ENCODE data around the gene ZMIZ1.
A peak's percentile ranks its signal among the peaks of the same experiment; 100 is the strongest.

The ZMIZ1 gene

DNA sequence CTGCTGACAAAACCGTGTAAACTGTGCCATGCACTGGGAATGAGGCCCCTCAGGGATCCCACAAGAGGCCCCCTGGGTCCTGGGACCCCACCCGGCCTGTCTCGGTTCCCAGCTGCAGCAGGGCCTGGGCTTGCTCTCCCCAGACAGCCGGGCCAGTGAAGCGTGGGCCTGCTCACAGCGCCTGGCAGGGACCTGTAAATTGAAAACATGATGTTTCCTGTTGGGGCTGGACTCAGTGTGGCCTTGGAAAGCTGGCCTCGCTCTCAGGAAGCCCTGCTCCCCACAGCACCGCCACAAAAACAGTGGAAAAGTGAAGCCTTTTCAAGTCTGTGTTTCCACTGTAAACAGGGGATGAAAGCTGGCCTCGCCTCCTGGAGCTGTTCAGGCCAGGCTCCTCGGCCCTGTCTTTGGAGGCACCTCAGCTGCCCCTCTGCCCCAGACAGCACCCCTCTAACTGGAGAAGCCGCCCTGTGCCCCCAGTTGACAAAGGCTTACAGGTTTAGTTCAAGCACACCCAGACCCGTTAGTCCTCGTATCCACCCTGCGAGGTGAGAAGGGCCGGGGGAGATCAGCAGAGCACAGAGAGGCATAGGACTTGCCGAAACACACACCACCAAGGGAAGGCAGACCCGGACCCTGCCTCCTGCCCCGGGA is 108.3 kb downstream of the ZMIZ1 start:
- H4K91ac ChIP-seq (ENCODE audit: low read depth, low read length) = peak overlapping the region; percentile 21
- H2BK120ac ChIP-seq (ENCODE audit: insufficient read depth, low read length, poor library complexity) = peak overlapping the region; percentile 5
- no peaks in the 10 kb centered on the region for H3K27me3 ChIP-seq (ENCODE audit: insufficient read depth, low read length)
- H3K27ac ChIP-seq (ENCODE audit: low read depth, low read length) = no peak overlapping the region
- peak overlapping the region; percentile 14 for H3K14ac ChIP-seq (ENCODE audit: low read length)
- H4K8ac ChIP-seq (ENCODE audit: low read depth, low read length) = no peak overlapping the region
- no peak overlapping the region for H3K4me2 ChIP-seq (ENCODE audit: low read length)
- no peak overlapping the region for H2BK5ac ChIP-seq (ENCODE audit: low read depth, low read length, poor library complexity)
- no peak overlapping the region for H2AK5ac ChIP-seq (ENCODE audit: low read length)
- no peak overlapping the region for H4K12ac ChIP-seq (ENCODE audit: low read depth, low read length)
- no peak overlapping the region for H3K4ac ChIP-seq (ENCODE audit: low read depth, low read length)
- no peak overlapping the region for H3K4me3 ChIP-seq (ENCODE audit: low read depth, low read length)
- H3K9ac ChIP-seq (ENCODE audit: low read length) = no peak overlapping the region
- no CpG with 5 or more reads among the region's 18 CpGs for WGBS (ENCODE audit: extremely low coverage, insufficient coverage, insufficient read length)
- H3K79me1 ChIP-seq (ENCODE audit: low read length) = peaks cover 7% of the 10 kb centered on the region
- peak overlapping the region; percentile 66 for H3K18ac ChIP-seq (ENCODE audit: low read length)
- peaks cover 28 to 50% of the 10 kb centered on the region in 2 experiments for H3K4me1 ChIP-seq (ENCODE audit: control insufficient read depth in 1 of 2, insufficient read depth in 2 of 2, low read length in 2 of 2)
- H3K9me3 ChIP-seq (ENCODE audit: insufficient read depth, low read depth, low read length) = peaks cover 2% of the 10 kb centered on the region
- no peak for DNase-seq
- H3K36me3 ChIP-seq (ENCODE audit: control insufficient read depth in 1 of 2, insufficient read depth in 2 of 2, low read length in 2 of 2) = peaks cover 49 to 58% of the 10 kb centered on the region in 2 experiments
- H2BK12ac ChIP-seq (ENCODE audit: low read length) = no peak overlapping the region
- H3K23ac ChIP-seq (ENCODE audit: low read length) = no peak overlapping the region
- peaks cover 2% of the 10 kb centered on the region for H3K79me2 ChIP-seq (ENCODE audit: control insufficient read depth, insufficient read depth, low read length, poor library complexity)
- H2AFZ ChIP-seq (ENCODE audit: insufficient read depth, low read length, poor library complexity) = peak overlapping the region; percentile 30

DNA sequence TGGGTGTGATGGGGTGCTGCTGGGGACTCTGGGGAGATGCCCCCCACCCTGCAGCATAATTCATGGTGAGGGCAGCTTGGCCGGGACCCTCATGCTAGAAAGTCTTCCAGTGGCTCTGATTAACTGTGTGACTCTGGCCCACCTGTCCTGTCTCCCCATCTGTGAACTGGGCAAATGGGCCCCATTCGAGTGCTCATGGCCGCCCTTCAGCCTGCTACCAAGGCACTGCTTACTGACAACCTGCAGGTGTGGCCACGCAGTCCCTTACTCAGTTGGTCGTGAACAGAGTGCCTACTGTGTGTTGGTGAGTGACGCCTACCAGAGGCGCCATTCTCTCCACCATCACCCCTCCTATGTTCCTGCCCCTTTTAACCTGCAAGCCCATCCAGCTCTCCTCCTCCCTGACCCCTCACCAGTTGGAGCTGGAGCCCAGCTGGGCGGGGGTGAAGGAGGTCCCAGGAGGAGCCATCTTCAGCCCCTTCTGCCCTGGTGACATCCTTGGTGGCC is 109.4 kb downstream of the ZMIZ1 start:
- Histone ChIP-seq H2BK5ac (ENCODE audit: low read depth, low read length, poor library complexity) (no peak overlapping the region), H3K4ac (ENCODE audit: low read depth, low read length) (no peak overlapping the region), H3K9me3 (ENCODE audit: insufficient read depth, low read depth, low read length) (peaks cover 2% of the 10 kb centered on the region), H3K18ac (ENCODE audit: low read length) (peak overlapping the region; percentile 65), H2BK12ac (ENCODE audit: low read length) (no peak overlapping the region), H3K79me1 (ENCODE audit: low read length) (peaks cover 9% of the 10 kb centered on the region), H3K36me3 (ENCODE audit: control insufficient read depth in 1 of 2, insufficient read depth in 2 of 2, low read length in 2 of 2) (peaks cover 51 to 61% of the 10 kb centered on the region in 2 experiments), H3K79me2 (ENCODE audit: control insufficient read depth, insufficient read depth, low read length, poor library complexity) (peaks cover 2% of the 10 kb centered on the region), H4K91ac (ENCODE audit: low read depth, low read length) (peak overlapping the region; percentile 1), H2BK120ac (ENCODE audit: insufficient read depth, low read length, poor library complexity) (peak overlapping the region; percentile 31), H4K8ac (ENCODE audit: low read depth, low read length) (no peak overlapping the region), H3K4me2 (ENCODE audit: low read length) (peak overlapping the region; percentile 15), H2AK5ac (ENCODE audit: low read length) (peak overlapping the region; percentile 4), H3K27ac (ENCODE audit: low read depth, low read length) (no peak overlapping the region), H3K14ac (ENCODE audit: low read length) (peak overlapping the region; percentile 0), H3K27me3 (ENCODE audit: insufficient read depth, low read length) (no peaks in the 10 kb centered on the region), H3K23ac (ENCODE audit: low read length) (no peak overlapping the region), H3K4me3 (ENCODE audit: low read depth, low read length) (no peak overlapping the region), H3K4me1 (ENCODE audit: control insufficient read depth in 1 of 2, insufficient read depth in 2 of 2, low read length in 2 of 2) (peaks cover 37 to 60% of the 10 kb centered on the region in 2 experiments), H3K9ac (ENCODE audit: low read length) (no peak overlapping the region), H4K12ac (ENCODE audit: low read depth, low read length) (no peak overlapping the region), H2AFZ (ENCODE audit: insufficient read depth, low read length, poor library complexity) (no peak overlapping the region)
- no peak for DNase-seq
- WGBS (ENCODE audit: extremely low coverage, insufficient coverage, insufficient read length) = no CpG with 5 or more reads among the region's 8 CpGs

DNA sequence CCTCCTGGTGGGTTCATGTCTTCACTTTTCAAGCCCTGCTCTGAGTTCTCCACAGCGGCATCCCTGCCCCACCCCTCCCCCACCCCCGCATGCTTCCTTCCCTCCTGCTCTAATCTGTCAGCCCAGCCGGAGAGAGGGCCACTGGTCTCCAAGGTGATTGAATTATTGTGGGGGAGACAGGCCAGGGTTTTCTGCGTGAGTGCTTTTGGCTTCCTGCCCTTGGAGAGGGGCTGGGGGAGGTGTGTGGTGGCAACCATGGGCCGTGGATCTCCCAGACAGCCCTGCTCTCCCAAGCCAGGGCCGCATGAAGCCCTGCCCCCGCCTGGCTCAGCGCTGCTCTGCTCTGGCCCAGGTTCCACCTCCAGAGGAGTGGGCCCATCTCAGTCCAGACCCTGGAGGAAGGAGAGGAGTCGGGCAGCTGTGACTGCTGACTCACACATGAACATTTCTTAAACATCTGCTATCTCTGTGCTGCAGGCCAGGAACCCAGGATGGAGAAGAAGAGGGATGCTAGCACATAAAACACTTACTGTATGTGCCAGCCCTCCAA is 109.9 kb downstream of the ZMIZ1 start:
- H3K18ac ChIP-seq (ENCODE audit: low read length) = peak overlapping the region; percentile 24
- peaks cover 54 to 60% of the 10 kb centered on the region in 2 experiments for H3K36me3 ChIP-seq (ENCODE audit: control insufficient read depth in 1 of 2, insufficient read depth in 2 of 2, low read length in 2 of 2)
- H3K23ac ChIP-seq (ENCODE audit: low read length) = no peak overlapping the region
- no peak overlapping the region for H2BK5ac ChIP-seq (ENCODE audit: low read depth, low read length, poor library complexity)
- no peak overlapping the region for H2AK5ac ChIP-seq (ENCODE audit: low read length)
- no peak overlapping the region for H4K12ac ChIP-seq (ENCODE audit: low read depth, low read length)
- peaks cover 43 to 65% of the 10 kb centered on the region in 2 experiments for H3K4me1 ChIP-seq (ENCODE audit: control insufficient read depth in 1 of 2, insufficient read depth in 2 of 2, low read length in 2 of 2)
- no peak overlapping the region for H3K14ac ChIP-seq (ENCODE audit: low read length)
- peaks cover 2% of the 10 kb centered on the region for H3K79me2 ChIP-seq (ENCODE audit: control insufficient read depth, insufficient read depth, low read length, poor library complexity)
- DNase-seq = no peak
- no CpG with 5 or more reads among the region's 9 CpGs for WGBS (ENCODE audit: extremely low coverage, insufficient coverage, insufficient read length)
- H3K79me1 ChIP-seq (ENCODE audit: low read length) = peaks cover 10% of the 10 kb centered on the region
- H3K27me3 ChIP-seq (ENCODE audit: insufficient read depth, low read length) = no peaks in the 10 kb centered on the region
- H3K27ac ChIP-seq (ENCODE audit: low read depth, low read length) = no peak overlapping the region
- no peak overlapping the region for H3K9ac ChIP-seq (ENCODE audit: low read length)
- H4K91ac ChIP-seq (ENCODE audit: low read depth, low read length) = no peak overlapping the region
- H4K8ac ChIP-seq (ENCODE audit: low read depth, low read length) = no peak overlapping the region
- no peak overlapping the region for H3K4me2 ChIP-seq (ENCODE audit: low read length)
- no peak overlapping the region for H2BK120ac ChIP-seq (ENCODE audit: insufficient read depth, low read length, poor library complexity)
- H2BK12ac ChIP-seq (ENCODE audit: low read length) = no peak overlapping the region
- no peak overlapping the region for H3K4ac ChIP-seq (ENCODE audit: low read depth, low read length)
- H3K4me3 ChIP-seq (ENCODE audit: low read depth, low read length) = no peak overlapping the region
- peaks cover 2% of the 10 kb centered on the region for H3K9me3 ChIP-seq (ENCODE audit: insufficient read depth, low read depth, low read length)
- H2AFZ ChIP-seq (ENCODE audit: insufficient read depth, low read length, poor library complexity) = no peak overlapping the region

DNA sequence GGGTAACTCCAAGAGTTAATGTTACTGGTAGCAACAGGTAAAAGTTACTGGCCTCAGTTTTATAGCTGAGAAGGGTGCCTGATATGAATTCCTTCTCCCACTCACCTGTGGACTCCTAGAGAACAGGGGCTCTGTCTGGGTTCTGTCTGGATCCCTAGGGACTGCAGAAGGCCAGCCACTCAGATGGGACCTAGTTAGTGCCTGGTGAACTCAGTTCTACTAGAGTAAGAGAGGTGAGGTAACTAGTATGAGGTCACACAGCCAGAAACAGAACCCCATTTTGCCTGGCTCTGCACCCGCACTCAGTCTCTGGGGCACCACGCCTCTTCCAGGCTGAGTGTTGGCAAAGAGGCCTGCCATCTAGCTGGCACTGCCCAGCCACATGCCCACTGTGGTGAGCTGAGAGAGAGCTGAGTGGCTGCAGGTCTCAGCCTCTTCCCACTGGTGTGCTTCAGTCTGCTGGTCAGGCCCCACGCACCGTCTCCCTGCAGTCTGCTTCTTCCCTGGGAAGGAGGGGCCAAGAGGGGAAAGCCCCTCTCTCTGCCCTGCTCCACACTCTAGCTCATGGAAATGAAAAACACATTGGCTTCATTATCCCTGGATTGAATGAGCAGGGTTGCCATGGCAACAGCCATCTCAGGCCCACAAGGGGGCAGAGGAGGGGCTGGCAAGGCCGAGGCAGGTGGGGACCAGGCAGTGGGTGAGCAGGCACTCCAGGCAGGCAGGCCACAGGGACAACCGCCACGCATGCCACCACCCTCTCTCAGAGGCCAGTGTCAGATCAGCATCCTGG is 110.6 kb downstream of the ZMIZ1 start:
- peaks cover 48 to 71% of the 10 kb centered on the region in 2 experiments for H3K4me1 ChIP-seq (ENCODE audit: control insufficient read depth in 1 of 2, insufficient read depth in 2 of 2, low read length in 2 of 2)
- H3K23ac ChIP-seq (ENCODE audit: low read length) = no peak overlapping the region
- peaks cover 13% of the 10 kb centered on the region for H3K79me1 ChIP-seq (ENCODE audit: low read length)
- no peak overlapping the region for H4K8ac ChIP-seq (ENCODE audit: low read depth, low read length)
- H3K4me3 ChIP-seq (ENCODE audit: low read depth, low read length) = peak overlapping the region; percentile 8
- no peak overlapping the region for H3K4ac ChIP-seq (ENCODE audit: low read depth, low read length)
- no peak overlapping the region for H2BK12ac ChIP-seq (ENCODE audit: low read length)
- H3K36me3 ChIP-seq (ENCODE audit: control insufficient read depth in 1 of 2, insufficient read depth in 2 of 2, low read length in 2 of 2) = peaks cover 47 to 54% of the 10 kb centered on the region in 2 experiments
- H2BK5ac ChIP-seq (ENCODE audit: low read depth, low read length, poor library complexity) = no peak overlapping the region
- peak overlapping the region; percentile 18 for H3K18ac ChIP-seq (ENCODE audit: low read length)
- H3K27ac ChIP-seq (ENCODE audit: low read depth, low read length) = no peak overlapping the region
- H3K9ac ChIP-seq (ENCODE audit: low read length) = no peak overlapping the region
- WGBS (ENCODE audit: extremely low coverage, insufficient coverage, insufficient read length) = no CpG with 5 or more reads among the region's 7 CpGs
- H2AK5ac ChIP-seq (ENCODE audit: low read length) = no peak overlapping the region
- H3K4me2 ChIP-seq (ENCODE audit: low read length) = no peak overlapping the region
- peaks cover 2% of the 10 kb centered on the region for H3K79me2 ChIP-seq (ENCODE audit: control insufficient read depth, insufficient read depth, low read length, poor library complexity)
- H4K12ac ChIP-seq (ENCODE audit: low read depth, low read length) = no peak overlapping the region
- no peak overlapping the region for H4K91ac ChIP-seq (ENCODE audit: low read depth, low read length)
- H3K14ac ChIP-seq (ENCODE audit: low read length) = no peak overlapping the region
- peaks cover 2% of the 10 kb centered on the region for H3K9me3 ChIP-seq (ENCODE audit: insufficient read depth, low read depth, low read length)
- H2AFZ ChIP-seq (ENCODE audit: insufficient read depth, low read length, poor library complexity) = no peak overlapping the region
- H2BK120ac ChIP-seq (ENCODE audit: insufficient read depth, low read length, poor library complexity) = no peak overlapping the region
- DNase-seq = no peak
- H3K27me3 ChIP-seq (ENCODE audit: insufficient read depth, low read length) = no peaks in the 10 kb centered on the region

All from trophoblast cell (in vitro differentiated cells and primary cell).